HG03108 (cell line): ENCODE data around the gene KRT77.
"Not testable (repeated sequence)": the region's sequence is repeated elsewhere in the genome, so short reads cannot be mapped to it uniquely, and the experiment has no call there.

Experiments used
- ATAC-seq: cut with Tn5 transposase; IDR thresholded peaks from one replicate; pipeline ENCODE4 v1.9.1; 2021; ENCODE audit warnings: moderate library complexity; ENCODE audit not compliant: unreplicated experiment

Gene KRT77

DNA sequence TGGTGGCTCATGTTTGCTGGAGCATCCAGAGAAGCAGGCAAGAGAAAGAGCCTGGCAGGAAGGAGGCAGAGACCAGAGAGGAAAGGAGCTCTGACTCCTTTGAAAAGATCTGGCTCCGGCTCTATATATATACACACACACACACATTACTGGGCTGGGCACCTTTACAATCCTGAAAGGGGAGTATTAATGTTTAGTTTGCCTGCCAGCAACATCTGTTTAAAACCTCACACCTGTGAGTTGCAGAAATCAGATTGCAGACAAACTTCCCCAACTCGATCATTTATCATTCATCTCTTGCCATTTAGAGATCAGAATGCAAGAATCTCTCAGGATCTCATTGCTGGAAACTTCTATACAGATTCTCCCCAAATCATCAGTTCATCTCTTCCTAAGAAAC, at the start of gene KRT77:
Gene KRT77 (minus strand): TSS at position 101 of the 400 bp plus-strand sequence. CDS start 90 bp downstream, at position 11.
- ATAC-seq, result no peak

DNA sequence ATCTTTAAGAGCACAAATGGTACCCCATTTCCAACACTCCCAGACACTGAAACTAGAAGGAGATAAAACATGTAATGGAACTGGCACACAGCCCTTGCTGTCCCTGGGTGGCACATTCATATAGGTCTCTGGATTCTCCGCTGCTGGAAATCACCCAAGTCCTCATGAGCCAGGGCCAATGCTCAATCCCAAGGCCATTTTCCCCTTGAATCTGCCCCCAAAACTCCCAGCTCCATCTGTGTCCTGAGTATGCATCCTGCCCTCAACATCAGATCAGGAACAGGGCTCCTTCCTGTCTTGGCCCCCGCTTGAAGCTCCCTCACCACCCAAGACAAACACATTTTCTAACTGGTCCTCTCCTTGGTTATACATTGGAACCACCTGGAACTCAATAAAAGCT, 49.2 kb upstream of the KRT77 start:
- ATAC-seq, result no peak

GRCh38 chr12:52751795-52752194, 48.5 kb upstream of the KRT77 start:
- ATAC-seq, result no peak

GRCh38 chr12:52750532-52750931, 47.2 kb upstream of the KRT77 start:
- ATAC-seq, result not testable (repeated sequence)

DNA sequence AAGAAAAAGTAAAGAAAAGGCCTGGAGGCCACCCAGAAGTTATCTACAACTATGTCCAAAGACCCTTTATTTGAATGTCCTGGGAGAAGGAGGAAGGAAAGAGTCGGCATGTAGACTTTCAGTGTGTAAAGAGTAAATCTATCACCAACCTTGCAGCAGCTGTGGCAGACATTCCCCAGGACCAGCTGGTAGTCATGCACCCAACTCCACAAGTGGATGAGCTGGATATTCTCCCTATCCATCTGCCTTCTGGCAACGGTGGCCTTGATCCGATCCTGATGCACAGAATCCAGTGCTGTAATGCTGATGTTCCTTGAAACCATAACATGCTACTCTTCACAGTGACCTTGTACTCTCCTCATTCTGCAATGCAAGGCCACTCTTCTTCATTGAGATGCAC, 46.5 kb upstream of the KRT77 start:
- no peak for ATAC-seq

DNA sequence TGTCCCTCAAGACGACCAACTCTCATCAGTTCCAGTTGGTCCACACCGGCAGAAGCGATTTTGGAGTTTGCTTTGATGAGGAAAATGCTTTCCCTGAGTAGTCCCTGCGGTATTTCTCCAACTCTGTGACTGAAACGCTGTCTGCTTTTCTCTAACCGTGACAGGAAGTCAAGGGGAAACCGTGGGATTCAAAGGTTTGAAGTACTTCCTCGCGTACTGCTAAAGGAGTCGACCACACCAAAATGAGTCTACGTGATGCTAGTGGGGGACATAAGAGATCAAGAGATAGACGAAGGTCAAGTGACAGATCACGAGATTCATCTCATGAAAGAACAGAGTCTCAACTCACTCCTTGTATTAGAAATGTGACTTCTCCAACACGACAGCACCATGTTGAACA, 45.3 kb upstream of the KRT77 start:
- ATAC-seq, result no peak

- no peak for ATAC-seq
Observed at GRCh38 chr12:52745554-52745953, 42.2 kb upstream of the KRT77 start.

- ATAC-seq, result no peak
Observed at GRCh38 chr12:52744493-52745156, 41.3 kb upstream of the KRT77 start.

DNA sequence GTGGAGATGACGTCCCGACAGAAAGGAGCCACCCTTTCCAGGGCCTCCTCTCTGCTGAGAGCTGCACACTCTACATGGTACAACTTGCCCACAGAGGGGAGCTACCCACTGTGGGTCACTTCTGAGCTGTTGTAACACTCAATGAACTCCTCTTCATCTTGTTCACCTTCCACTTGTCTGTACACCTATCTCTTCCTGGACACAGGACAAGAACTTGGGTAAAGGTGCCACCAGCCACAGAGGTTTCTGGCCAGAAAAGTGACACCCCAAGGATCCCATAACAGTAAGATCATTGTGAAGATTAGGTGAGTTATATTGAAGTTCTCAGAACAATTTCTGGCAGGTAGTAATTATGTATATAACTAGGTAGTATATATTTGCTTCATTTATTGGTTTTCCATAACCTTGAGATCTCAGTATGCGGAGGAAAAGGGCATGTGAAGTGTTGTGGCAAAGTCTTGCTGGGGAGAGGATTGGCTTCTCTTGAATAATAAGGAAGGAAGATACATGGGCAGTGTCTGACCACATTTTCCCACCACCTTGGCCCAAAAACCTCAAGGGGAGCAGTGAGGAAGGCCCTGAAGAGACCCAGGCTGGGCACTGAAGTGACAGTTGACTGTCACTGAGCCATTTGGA, 39.6 kb upstream of the KRT77 start:
- no peak for ATAC-seq

GRCh38 chr12:52742196-52742580, 38.9 kb upstream of the KRT77 start:
- no peak for ATAC-seq

DNA sequence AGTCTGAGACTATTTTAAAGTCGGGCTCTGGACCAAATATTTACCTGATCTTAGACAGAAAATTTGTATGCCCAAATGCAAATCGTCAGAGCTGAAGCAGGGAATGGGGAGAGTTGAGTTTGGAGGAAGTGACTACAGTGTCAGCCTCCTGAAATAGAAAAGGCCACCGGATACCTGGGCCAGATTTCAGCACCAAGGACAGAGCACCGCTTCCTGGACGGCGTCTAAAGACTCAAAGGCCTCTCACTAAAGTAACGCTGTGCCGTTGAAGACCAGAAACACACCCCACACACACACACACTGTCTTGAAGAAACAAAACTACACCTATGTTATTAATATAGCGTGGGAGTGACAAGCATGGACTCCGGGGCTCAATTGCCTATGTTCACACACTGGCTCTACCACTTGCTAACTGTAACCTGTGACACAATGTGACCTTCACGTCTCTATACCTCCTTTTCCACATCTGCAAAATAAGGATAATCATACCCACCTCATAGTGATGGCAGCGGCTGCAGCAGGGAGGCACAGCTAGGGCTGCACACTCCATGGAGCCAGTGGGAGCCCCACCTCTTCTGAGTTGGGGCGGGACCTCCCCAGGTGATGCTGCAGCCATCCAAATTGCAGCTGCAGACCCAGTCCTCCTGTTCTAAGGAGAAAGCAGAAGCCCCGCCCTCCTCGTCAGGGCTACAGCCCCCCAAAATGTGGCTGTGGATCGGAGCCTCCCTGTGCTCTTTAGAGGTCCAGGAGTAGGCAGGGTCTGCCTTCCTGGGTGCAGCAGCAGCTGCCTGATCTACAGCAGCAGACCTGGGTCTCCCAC, 38.3 kb upstream of the KRT77 start:
- ATAC-seq, result no peak

- ATAC-seq, result no peak
Observed at GRCh38 chr12:52740584-52740983, 37.3 kb upstream of the KRT77 start.

GRCh38 chr12:52739963-52740362, 36.6 kb upstream of the KRT77 start:
- no peak for ATAC-seq

GRCh38 chr12:52735816-52736632, 32.7 kb upstream of the KRT77 start:
- ATAC-seq, result no peak

GRCh38 chr12:52735106-52735505, 31.8 kb upstream of the KRT77 start:
- no peak for ATAC-seq

DNA sequence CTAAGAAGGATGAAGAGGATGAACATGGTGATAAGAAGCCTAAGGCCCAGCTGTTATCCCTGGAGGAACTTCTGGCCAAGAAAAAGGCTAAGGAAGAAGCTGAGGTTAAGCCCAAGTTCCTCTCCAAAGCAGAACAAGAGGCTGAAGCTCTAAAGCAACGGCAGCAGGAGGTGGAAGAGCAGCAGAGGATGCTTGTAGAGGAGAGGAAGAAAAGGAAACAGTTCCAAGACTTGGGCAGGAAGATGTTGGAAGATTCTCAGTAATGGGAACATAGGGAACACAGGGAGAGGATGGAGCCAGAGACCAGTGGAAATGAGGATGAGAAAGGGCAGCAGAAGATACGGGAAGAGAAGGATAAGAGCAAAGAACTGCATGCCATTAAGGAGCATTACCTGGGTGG, 27.5 kb upstream of the KRT77 start:
- no peak for ATAC-seq

DNA sequence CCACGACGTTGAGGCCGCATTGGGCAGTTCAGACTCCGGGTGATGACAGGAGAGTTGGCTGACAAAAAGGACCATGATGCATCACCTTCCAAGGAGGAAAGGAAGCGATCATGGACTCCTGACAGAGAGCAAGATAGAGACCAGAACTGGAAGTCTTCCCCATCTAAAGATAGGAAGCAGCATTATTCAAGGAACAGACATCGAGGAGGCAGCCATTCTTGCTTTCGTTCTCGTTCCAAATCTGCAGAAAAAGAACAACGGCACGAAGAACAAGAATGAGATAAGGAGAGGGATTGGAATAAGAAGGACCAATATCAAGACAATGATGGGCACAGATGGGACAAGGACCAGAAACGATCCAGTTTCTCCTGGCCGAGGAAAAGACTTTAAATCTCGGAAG, 27.1 kb upstream of the KRT77 start:
- ATAC-seq, result no peak

DNA sequence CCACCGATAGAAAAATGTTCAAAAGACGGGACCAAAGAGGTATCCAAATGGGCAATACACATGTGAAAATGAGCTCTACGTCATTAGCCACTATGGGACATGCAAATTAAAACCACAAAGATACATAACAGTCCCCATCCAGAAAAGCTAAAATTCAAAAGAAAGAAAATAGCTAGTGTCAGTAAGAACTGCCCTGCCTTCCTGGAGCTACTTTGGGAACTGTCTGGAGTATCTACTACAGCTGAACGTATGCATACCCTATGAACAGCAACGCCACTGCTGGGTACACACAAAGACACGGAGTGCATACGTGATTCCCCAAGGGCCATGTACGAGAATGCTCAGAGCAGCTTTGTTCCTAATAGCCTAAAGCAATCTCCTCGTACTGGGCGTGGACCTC, 25.8 kb upstream of the KRT77 start:
- no peak for ATAC-seq

GRCh38 chr12:52728374-52728773, 25.1 kb upstream of the KRT77 start:
- ATAC-seq, result no peak

- ATAC-seq, result no peak
Observed at GRCh38 chr12:52727037-52727436, 23.7 kb upstream of the KRT77 start.

- ATAC-seq, result no peak
Observed at GRCh38 chr12:52726451-52726850, 23.1 kb upstream of the KRT77 start.
